Mucosa of rectum (tissue), 2 donors: ENCODE data around the gene COL11A2.
A peak's percentile ranks its signal among the peaks of the same experiment; 100 is the strongest.

Experiments used
- H3K27ac ChIP-seq, 2 donors: one replicate each; pipeline ENCODE4 v1.7.0; 2013; ENCODE audit warnings: inconsistent platforms in 2 of 2, low read depth in 2 of 2, low read length in 2 of 2
- H3K27me3 ChIP-seq, 2 donors: one replicate each; pipeline ENCODE4 v1.7.0; 2013; ENCODE audit warnings: low read length in 2 of 2; ENCODE audit not compliant: control insufficient read depth in 2 of 2, insufficient read depth in 2 of 2
- H3K36me3 ChIP-seq, 2 donors: one replicate each; pipeline ENCODE4 v1.7.0; 2013; ENCODE audit warnings: low read length in 2 of 2; ENCODE audit not compliant: control insufficient read depth in 2 of 2, insufficient read depth in 2 of 2
- H3K4me1 ChIP-seq, 2 donors: one replicate each; pipeline ENCODE4 v1.7.0; 2013; ENCODE audit warnings: low read length in 2 of 2, mild to moderate bottlenecking in 1 of 2; ENCODE audit not compliant: control insufficient read depth in 2 of 2, insufficient read depth in 2 of 2
- H3K4me3 ChIP-seq, 2 donors: one replicate each; pipeline ENCODE4 v1.7.0; 2013; ENCODE audit warnings: low read length in 2 of 2
- H3K9ac ChIP-seq, 2 donors: one replicate each; pipeline ENCODE4 v1.7.0; 2013; ENCODE audit warnings: low read length in 2 of 2, low read depth in 1 of 2, mild to moderate bottlenecking in 1 of 2
- H3K9me3 ChIP-seq, 2 donors: one replicate each; pipeline ENCODE4 v1.7.0; 2013; ENCODE audit warnings: low read length in 2 of 2; ENCODE audit not compliant: control insufficient read depth in 2 of 2
- donor health status: healthy.
- donor health status: Normal muscosa, but diverticular disease.

The COL11A2 gene

DNA sequence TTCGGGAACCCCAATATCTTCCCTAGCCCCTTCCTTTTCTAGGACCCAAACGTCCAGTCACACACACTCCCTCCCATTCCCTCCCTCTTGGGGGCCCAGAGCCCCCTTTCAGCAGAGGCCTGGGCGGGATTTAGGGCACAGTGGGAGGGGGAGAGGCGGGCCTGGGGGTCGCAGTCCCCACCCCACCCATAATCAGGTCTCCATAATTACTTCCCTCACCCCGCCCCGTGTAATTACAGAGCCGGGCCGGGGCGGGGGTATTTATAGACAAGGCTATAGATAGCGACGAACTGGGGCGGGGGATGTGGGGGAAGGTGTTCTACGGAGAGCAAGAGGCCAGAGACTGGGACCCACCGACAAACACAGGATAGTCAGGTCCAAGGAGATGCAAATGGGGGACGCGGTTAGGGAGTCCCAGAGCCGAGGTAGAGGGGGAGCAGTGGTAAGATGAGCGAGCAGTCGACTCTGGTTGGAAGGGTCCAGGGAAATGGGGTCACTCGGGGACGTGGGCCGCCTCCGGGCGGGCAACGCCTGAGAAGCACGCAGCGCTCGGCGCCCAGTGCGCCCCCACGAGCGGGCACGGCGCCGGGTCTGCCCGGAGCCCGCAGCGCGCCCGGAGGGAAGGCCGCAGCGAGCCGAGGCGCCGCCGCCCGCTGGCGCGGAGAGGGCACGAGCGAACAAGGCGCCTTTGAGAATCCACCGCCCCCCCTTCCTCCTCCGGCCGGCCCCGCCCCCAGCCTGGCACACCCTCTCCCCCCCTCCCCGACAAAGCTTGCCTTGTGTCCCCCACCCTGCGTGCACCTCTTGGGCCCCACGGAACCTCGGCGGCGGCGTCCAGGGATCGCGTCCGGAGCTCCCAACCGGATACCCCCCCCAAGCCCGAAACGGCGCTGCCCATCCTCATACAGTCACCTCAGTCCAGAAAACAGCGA is 670 bp upstream of the COL11A2 start:
- H3K9ac ChIP-seq, result peak overlapping the region; percentile 28 to 41

DNA sequence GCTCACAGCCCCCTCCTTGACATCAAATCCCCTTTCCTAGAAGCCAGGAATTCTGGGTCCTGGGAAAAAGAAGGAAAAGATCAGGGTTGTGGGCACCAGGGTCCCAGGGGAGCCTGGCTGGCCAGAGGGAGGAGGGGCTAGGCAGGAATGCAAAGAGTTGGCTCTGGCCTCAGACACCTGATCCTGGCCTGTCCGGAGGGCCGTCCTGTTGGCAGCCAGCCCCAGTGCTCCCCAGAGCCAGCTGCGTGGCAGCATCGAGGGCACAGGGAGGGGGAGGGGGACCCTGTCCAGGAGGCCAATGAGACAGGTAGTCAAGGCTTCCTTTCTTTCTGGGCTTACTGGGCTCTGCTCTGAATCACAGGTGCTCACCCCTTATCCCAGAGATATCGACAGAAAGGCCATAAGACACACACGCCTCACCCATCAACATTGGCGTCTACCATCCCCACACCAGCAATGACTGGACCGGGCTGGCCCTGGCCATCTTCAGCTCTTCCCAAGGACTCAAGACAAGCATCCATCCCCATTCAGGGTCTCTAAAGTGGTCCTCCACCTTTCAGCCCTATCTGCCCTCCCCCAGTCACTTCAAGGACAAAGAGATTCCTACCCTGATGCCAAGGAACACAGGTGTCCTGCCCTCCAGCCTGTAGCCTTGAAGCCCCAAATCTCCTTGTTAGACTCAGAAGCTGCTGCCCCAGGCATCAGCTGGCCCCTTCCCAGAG is 723 bp downstream of the COL11A2 start:
- peaks cover 22 to 23% of the 10 kb centered on the region in 2 donors for H3K27me3 ChIP-seq
- no peak overlapping the region for H3K9ac ChIP-seq
- no peak overlapping the region for H3K27ac ChIP-seq
- peaks cover 21 to 25% of the 10 kb centered on the region in 2 donors for H3K36me3 ChIP-seq
- H3K9me3 ChIP-seq, result no peaks in the 10 kb centered on the region
- H3K4me1 ChIP-seq, result peaks cover 7 to 10% of the 10 kb centered on the region in 2 donors
- no peak overlapping the region for H3K4me3 ChIP-seq

More for the DNA sequence above, 670 bp upstream of the COL11A2 start:
- Histone ChIP-seq H3K27me3 (peaks cover 22% of the 10 kb centered on the region in 2 donors), H3K36me3 (peaks cover 30 to 33% of the 10 kb centered on the region in 2 donors), H3K9me3 (no peaks in the 10 kb centered on the region), H3K4me3 (peak overlapping the region; percentile 37 to 62), H3K4me1 (peaks cover 7 to 14% of the 10 kb centered on the region in 2 donors), H3K27ac (no peak overlapping the region)

DNA sequence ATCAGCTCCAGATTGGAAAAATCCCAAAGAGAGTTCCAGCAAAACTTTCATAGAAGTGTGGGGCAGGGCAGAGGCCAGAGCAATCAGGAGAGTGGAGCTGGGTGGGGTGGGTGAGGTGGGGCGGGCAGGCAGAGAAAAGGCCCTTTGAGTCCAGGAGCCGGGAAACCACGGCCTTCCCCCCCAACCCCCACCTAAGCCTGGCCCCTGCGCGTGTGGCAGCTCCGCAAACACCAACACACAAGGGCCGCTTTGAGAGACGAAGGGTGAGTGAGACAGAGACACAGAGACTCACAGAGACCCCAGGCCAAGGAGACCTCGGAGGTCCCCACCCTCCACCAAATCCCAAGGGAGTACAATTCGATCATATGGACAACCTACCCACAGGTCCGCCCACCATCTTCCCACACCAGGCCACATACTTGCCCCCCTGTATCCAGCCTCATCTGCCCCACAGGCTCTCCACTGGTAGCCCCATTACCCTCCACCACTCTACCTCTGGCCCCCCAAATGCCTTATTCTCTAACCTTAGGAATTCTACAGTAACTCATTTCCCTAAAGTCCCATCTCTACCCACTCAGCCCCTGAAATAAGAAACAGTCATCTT is 1.7 kb downstream of the COL11A2 start:
- Histone ChIP-seq H3K27me3 (peaks cover 22 to 23% of the 10 kb centered on the region in 2 donors), H3K36me3 (peaks cover 13 to 15% of the 10 kb centered on the region in 2 donors), H3K9ac (no peak overlapping the region), H3K9me3 (no peaks in the 10 kb centered on the region), H3K4me1 (peaks cover 7 to 10% of the 10 kb centered on the region in 2 donors), H3K27ac (no peak overlapping the region), H3K4me3 (no peak overlapping the region)

DNA sequence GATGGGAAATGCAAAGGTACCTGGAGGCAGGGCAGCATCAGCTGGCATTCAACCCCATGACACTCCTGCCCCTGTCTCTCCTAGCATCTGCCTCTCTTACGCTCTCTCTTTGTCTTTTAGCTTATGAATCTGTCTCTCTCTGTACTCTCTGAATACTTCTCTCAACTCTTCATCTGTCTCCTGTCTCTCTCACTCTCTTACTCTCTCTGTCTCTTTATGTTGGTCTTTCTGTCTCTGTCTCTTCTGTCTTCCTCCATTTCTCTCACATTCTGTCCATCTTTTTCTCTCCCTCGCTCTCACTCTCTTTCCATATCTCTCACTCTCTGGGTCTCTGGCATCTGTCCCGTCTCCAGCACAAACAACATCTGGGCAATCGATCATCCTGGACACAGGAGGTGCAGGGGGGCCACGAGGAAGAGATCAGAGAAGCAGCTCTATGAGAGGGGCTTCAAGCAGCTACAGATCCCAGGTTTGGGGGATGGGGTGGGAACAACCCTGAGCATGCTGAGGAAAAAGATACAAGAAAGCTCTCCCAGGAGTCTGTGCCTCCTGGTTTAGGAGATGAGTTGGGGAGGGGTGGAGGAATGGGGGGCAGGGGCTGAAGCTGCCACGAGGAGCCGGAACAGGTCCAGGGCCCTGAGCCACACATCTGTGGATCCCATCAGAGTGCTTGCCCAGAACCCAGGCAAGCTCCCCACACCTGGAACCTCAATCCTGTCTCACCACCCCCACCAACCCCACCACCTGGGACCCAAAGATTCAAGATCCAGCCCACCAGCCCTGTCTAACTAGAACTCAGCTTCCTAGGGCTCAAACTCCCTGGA is 2.4 kb downstream of the COL11A2 start:
- H3K4me3 ChIP-seq, result no peak overlapping the region
- H3K27ac ChIP-seq, result no peak overlapping the region
- no peak overlapping the region for H3K9ac ChIP-seq

DNA sequence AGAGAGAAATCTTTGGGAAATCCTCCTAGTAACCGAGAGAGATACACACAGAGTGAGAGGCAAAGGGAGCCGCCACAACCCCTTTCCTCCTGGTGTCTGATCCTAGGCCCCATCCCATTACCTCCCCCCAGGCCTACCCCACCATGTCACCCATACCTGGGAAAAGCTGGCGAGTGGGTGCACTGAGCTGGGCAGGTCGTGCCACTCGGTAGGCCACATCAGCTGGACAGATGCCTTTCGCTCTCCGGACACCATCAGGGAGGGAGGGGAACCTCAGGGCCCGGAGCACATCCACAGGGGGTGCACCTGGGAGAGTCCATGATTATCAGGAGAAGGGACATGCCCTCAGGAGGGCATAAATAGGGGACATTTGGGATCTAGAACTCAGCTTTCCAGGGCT is 3.1 kb downstream of the COL11A2 start:
- Histone ChIP-seq H3K4me1 (peaks cover 7 to 10% of the 10 kb centered on the region in 2 donors), H3K9me3 (no peaks in the 10 kb centered on the region), H3K9ac (no peak overlapping the region), H3K4me3 (no peak overlapping the region), H3K27me3 (peaks cover 22 to 23% of the 10 kb centered on the region in 2 donors), H3K27ac (no peak overlapping the region), H3K36me3 (peaks cover 0 to under 1% of the 10 kb centered on the region in 2 donors)

More for the DNA sequence above, 2.4 kb downstream of the COL11A2 start:
- Histone ChIP-seq H3K36me3 (peaks cover 5 to 7% of the 10 kb centered on the region in 2 donors), H3K4me1 (peaks cover 7 to 10% of the 10 kb centered on the region in 2 donors), H3K9me3 (no peaks in the 10 kb centered on the region), H3K27me3 (peaks cover 22 to 23% of the 10 kb centered on the region in 2 donors)

DNA sequence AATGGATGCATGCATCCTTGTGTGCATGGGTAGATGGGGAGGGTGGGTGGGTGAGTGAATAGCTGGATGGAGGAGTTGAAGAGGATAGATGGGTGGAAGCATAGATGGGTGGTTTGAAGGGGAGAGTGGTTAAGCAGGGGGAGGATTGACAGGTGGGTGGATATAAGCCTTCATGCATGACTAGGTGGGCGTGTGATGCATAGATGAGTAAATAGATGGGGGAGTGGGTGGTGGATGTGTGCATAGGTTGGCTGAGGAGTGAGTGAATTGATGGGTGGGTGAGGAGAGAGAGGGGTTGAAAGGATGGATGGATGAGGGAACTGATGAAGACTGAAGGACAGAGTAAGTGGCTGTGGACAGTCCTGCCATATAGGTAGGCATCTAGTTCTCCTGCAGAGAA is 4.5 kb downstream of the COL11A2 start:
- Histone ChIP-seq H3K27ac (no peak overlapping the region), H3K27me3 (peaks cover 22 to 23% of the 10 kb centered on the region in 2 donors), H3K9ac (no peak overlapping the region), H3K4me3 (no peak overlapping the region), H3K9me3 (no peaks in the 10 kb centered on the region), H3K36me3 (no peaks in the 10 kb centered on the region), H3K4me1 (peaks cover 4 to 8% of the 10 kb centered on the region in 2 donors)

DNA sequence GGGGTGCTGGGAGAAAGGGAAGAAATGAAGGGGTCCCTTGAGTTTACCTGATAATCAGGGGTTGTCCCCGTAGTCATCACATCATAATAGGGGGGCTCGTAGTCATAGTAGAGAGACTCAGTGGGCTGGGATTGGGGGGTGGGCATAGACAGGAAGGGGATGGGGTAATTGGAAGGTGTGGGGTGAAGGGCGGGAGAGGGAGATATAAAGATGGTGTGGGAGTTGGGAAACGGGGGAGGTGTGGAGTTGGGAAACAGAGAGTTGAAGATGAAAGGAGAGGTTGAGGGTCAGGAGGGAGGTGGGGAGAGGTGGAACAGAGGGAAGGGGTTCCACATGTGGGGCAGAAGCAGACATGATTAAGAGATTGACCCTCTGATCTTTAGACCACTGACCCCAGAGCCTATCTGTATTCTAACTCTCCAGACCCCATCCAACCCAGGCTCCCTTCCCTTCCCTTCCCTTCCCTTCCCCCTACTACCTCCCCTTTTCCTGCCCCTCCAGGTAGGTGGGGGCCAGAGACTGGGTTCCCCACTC is 6.5 kb downstream of the COL11A2 start:
- Histone ChIP-seq H3K9me3 (no peaks in the 10 kb centered on the region), H3K36me3 (no peaks in the 10 kb centered on the region), H3K27me3 (peaks cover 8% of the 10 kb centered on the region in 2 donors), H3K9ac (no peak overlapping the region), H3K27ac (no peak overlapping the region), H3K4me3 (no peak overlapping the region), H3K4me1 (no peaks in the 10 kb centered on the region)

DNA sequence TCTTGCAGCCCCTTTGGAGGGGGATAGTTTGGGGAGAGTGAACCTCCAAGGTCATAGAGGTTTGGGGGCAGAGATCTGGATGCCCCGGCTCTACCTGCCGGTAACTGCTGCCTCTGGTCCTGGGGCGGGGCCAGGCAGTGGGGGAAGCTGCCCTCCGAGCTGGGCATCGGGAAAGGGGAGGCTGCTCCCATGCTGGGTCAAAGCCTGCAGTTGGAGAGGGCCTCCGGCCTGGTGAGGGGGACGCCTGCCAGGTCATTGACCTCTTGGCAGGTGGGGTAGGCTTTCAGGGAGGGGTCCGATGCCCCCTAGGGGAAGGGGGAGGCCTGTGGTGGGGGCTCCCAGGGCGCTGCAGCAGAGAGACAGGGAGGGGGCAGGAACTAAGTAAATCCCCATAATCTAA is 7.1 kb downstream of the COL11A2 start:
- H3K27ac ChIP-seq, result no peak overlapping the region
- H3K27me3 ChIP-seq, result peaks cover 4 to 7% of the 10 kb centered on the region in 2 donors
- H3K4me3 ChIP-seq, result no peak overlapping the region
- no peak overlapping the region for H3K9ac ChIP-seq
- H3K36me3 ChIP-seq, result no peaks in the 10 kb centered on the region
- no peaks in the 10 kb centered on the region for H3K4me1 ChIP-seq
- H3K9me3 ChIP-seq, result no peaks in the 10 kb centered on the region

DNA sequence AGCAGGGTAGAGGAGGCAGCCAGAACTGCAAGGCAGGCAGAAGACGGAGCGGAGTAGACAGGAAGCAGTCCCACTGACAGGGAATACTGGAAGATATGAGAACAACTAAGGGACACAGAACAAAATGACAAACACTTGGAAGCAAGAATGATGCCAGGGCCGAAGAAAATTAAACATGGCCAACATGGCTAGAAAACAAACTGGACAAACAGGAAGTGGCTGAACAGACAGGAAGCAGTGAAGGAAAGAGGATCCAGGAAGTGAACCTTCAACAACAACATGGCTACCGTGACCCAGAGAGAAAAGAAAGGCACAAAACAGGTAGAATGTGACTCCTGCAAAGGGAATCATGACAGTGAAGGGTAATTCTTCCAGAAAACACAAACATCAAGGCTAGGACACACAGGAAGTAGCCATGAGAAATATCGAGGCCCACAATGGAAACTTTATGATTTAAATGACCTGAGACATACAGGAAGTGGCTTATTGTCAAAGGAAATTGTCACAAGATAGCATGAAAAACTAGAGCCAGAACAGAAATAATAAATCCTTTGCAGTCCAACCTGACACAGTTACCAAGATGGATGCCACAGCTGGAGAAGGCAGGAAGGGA is 9.1 kb downstream of the COL11A2 start:
- no peaks in the 10 kb centered on the region for H3K4me1 ChIP-seq
- no peaks in the 10 kb centered on the region for H3K36me3 ChIP-seq
- peak overlapping the region in 1 of 2 donors; percentile 37 for H3K4me3 ChIP-seq
- H3K27ac ChIP-seq, result no peak overlapping the region
- H3K27me3 ChIP-seq, result peaks cover 0 to 1% of the 10 kb centered on the region in 2 donors
- no peaks in the 10 kb centered on the region for H3K9me3 ChIP-seq
- no peak overlapping the region for H3K9ac ChIP-seq
